HG02884 (cell line): ENCODE results near the gene GPR3.
"Not testable (repeated sequence)": the region's sequence is repeated elsewhere in the genome, so short reads cannot be mapped to it uniquely, and the experiment has no call there.

ENCODE experiments used
- ATAC-seq: cut with Tn5 transposase; IDR thresholded peaks from one replicate; pipeline ENCODE4 v1.9.1; 2021; ENCODE audit warnings: mild to moderate bottlenecking, moderate library complexity; ENCODE audit not compliant: unreplicated experiment

GPR3 gene

DNA sequence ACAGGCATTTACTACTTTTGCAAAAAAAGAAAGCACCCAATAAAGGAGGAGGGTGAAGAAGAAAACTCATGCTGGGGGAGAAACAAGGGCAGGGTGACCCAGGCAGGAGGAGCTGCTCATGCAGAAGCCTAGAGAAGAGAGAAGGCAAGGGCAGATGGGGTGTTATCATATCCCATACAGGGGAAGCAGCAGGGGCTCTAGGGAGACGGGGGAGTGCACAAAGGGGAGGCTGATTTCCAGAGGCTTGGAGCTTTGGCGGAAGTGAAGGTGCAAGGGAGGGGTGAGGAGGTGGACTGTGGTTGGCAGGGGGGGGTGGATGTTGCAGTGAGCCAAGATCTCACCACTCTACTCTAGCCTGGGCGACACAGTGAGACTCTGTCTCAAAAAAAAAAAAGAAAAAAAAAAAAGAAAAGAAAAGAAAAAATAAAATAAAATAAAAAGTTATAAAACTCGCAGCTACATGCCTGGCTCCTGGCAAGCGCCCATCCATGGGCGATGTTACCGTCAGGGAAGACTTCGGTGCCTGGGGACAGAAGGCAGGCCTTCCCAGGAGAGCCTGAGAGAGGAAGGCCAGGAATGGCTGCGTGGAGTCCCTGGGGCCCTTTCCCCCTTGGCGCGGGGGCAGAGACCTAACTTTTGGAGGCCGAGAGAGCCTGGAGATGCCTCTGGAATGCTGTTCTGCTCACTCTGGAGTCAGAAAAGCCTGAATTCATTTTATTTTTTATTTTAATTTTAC, 14.5 kb upstream of the GPR3 start:
- no peak for ATAC-seq

DNA sequence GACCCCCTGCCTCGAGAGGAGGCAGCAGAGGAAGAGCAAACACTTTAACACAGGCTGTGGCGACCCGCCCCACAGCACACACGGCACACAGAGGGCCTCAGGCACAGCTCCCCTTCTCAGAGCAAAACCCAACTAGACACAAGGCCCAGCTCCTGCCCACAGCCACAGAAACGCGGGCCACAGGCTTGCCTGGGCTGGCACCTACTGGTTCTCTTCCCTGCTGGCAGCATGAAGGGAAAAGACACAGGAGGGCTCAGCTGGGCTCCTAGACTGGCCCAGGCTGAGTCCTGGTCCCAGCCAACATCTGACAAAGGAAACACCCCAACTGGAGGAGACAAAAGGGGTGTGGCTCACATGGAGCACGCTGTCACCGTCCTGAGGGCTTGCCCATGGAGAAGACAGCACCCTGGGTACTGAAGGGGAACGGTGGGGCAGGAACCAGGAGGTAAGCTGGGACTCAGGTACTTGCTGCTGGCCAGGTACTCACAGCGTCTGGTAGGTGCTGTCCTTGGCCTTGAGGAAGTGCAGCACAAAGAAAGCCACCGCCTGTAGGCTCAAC, 12.8 kb upstream of the GPR3 start:
- no peak for ATAC-seq

GRCh38 chr1:27380224-27380623, 12.2 kb upstream of the GPR3 start:
- no peak for ATAC-seq

DNA sequence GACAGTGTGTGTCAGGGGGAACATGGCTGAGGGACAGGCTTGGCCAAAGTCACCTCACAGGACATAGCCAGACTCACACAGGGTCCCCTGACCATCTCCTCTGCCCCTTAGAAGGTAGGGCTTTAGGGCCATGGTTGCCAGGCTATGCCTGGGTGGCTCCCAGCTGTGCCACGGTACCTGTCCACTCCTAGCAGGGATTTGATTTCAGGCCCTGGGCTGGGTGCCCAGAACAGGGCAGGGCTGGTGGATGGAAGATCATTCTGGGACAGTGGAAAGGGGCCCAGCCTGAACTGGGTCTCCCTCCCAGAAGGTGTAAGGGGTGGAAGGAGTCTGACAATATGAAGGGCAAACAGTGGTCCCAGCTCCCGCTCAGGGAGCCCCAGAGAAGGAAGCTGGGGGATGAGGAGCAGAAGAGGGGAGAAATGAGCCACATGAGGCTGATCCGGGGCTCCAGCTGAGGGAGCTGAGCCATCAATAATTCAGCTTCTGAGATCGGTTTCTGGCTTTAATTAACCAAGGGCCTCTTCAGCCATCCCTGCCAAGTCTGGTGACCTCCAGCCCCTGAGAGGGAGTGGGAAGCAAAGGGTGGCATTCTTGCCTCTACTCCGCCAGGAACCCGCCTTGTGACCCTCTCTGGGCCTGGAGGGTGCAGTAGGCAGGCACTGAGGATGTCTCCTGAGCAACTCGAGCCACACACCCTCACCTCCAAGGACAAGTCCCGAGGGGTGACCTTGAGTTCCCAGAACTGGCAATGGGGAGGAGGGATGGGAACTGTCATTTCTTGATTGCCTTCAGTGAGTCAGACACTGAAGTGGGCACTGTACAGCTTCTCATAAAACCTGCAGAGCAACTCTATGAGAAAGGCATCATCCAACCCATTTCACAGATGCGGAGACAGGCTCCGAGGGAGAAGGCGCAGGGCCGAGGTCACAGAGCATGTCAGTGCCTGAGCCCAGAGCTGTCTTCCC, 11.4 kb upstream of the GPR3 start:
- ATAC-seq: no peak

- ATAC-seq: no peak
Observed at GRCh38 chr1:27381969-27382762, 10.3 kb upstream of the GPR3 start.

DNA sequence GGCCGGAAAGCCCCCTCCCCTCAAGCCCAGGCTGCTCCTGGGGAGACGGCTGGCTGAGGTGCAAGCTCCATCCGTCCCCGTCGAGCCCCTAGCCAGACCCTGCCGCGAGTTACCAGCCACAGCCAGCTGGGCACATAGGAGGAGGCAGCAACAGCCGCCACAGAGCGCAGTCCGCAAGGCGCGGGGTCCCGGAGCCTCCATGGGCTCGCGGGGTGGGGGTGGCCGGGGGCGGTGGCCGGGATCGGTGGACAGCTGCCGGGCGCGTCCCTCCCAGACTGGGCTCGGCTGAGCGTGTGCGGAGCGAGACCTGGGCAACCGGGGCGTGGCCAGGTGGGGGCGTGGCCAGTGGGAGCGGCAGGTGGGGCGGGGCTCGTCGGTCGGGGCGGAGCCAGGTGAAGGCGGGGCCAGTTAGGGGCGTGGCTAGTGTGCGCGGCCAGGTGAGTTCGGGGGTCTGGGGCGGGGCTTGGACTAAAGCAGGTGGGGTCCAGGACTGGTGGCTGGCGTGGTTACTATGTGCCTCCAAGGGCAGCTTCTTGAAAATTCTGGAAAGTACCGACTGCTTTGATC, 9.3 kb upstream of the GPR3 start, which contains the start of gene CD164L2:
CD164L2 (minus strand) TSS at position 295 of the 567 bp plus-strand sequence; CDS start at position 201, 94 bp downstream.
- ATAC-seq: no peak

GRCh38 chr1:27383661-27384060, 8.8 kb upstream of the GPR3 start:
- no peak for ATAC-seq

DNA sequence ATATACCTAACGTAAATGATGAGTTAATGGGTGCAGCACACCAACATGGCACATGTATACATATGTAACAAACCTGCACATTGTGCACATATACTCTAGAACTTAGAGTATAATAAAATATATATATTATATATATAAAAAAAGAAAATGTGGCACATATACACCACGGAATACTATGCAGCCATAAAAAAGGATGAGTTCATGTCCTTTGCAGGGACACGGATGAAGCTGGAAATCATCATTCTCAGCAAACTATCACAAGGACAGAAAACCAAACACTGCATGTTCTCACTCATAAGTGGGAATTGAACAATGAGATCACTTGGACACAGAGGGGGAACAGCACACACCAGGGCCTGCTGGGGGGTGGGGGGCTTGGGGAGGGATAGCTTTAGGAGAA, 7.6 kb upstream of the GPR3 start:
- ATAC-seq: not testable (repeated sequence)

DNA sequence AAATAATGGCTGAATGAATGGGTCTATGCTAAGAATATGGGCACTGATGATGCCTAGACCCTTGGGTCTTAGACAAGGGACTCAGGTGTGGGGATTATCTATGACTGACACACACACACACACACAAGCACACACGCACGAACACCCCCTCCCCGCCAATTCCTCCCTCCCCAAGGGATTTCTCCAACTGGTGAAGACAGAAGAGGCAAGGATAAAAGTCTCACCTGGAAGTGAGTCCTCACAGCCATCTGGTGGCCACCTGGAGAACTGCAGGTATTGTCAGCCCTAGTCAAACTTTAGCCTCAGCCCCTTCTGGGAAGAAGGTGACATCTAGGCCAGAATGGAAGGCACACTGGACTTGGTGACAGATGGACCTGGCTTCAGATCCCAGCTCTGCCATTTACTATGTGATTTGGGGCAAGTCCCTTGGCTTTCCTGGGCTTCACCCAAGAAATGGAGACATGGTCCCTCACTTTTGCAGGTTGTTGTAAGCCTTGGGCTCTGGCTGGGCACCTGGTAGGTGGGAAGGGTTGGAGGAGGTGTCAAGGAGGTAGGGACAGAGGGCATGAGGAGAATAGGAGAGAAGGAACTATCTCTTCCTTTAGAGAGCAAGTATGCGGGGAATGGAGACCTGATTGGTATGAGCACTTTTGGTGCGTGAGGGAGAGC, 4.0 kb upstream of the GPR3 start:
- no peak for ATAC-seq

GRCh38 chr1:27391511-27392095, 819 bp upstream of the GPR3 start:
- no peak for ATAC-seq

DNA sequence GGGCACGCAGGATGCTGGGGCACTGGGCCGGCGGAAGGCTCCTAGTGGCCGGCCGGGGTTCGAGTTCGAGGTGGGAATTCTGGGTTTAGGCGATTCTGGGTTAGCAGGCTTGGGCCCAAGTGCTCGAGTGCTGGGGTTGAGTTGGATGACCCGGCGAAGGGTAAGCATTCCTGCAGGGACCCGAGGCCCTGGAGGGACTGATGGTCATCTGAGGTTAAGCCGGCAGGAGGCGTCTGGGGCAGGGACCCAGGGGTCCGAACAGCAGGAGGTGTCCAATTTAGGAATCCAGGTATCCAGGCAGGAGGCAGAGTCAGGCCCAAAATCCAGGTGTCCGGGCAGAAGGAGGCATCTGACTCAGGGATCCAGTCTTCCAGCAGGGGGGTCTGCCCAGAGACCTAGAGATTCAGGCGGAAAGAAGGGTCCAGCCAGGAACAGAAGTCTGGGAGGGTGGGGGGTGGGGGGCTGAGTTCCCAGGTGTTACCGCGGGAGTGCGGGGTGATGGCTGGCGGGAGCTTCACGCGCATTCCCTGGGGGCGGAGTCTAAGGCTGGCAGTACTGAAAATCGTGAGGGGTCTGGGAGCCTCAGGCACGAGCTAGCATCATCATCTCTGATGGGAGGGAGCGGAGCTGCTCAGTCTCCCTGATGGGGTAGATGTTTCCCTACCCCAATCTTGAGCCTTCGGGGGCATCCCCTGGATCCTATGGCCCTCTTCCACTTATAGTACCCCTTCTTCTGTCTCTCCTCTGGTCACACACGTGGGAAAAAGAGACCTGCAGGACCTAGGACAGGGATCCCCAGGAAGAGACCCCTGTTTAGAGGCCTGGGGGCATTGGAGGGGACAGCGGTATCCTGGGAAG, 585 bp downstream of the GPR3 start:
- ATAC-seq: peak; percentile 12

DNA sequence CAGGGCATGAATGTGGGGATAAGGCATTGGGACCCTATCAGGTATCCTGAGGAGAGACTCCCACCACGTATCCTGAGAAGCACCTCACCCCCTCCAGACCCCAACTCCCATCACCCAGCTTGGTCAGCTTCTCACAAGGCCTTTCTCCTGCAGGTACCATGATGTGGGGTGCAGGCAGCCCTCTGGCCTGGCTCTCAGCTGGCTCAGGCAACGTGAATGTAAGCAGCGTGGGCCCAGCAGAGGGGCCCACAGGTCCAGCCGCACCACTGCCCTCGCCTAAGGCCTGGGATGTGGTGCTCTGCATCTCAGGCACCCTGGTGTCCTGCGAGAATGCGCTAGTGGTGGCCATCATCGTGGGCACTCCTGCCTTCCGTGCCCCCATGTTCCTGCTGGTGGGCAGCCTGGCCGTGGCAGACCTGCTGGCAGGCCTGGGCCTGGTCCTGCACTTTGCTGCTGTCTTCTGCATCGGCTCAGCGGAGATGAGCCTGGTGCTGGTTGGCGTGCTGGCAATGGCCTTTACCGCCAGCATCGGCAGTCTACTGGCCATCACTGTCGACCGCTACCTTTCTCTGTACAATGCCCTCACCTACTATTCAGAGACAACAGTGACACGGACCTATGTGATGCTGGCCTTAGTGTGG, 1.3 kb downstream of the GPR3 start:
- ATAC-seq: no peak

GRCh38 chr1:27394282-27394658, 1.8 kb downstream of the GPR3 start:
- ATAC-seq: no peak

DNA sequence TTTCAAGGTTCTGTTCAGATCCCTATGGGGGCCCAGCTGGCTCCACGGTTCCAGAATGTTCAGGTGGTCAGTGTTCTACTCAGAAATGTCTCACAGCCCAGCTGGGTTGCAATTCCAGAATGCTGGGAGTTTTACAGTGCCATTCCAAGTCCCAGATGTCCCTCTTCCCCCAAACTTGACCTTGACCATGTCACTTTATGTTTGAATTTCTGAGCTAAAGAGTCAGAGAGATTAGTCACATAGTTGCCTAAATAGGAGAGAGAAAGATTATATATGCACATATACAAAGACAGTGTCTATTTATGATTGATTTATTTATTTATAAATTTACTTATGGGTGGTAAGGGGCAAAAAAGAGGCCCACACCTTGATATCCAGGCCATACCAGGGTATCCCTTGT, 2.5 kb downstream of the GPR3 start:
- ATAC-seq: no peak

DNA sequence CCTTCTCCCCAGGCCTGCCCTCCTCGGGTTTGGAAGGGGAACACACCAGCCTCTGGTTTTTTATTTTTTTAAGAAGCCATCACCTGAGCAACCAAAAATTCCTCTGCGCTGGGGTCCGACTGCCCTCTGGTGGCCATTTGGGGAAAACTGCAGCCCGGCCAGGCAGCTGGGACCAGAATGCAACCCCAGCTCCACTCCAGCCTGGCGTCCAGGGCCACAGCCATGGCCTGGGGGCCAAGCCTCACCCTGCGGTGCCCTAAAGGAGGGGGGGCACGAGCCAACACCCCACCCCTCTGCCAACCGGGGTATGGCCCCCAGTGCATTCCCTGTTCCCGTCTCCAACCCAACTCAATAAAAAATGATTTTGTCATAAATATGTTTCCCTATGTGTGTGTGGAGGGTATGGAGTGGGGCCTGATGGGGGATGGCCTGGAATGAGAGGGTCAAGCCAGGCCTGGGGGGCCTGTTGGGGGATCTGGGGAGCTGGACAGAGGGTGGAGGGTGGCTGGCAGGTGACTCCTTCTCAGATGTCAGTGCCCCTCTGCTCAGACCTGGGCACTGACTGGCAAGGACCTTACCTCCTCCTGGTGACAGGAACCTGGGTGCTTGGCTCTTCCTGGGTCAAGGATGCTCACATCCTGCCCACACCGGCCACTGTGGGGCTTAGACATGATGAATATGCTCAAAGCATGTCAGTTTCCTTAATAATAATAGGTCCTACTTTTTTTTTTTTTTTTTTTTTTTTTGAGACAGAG, 3.2 kb downstream of the GPR3 start:
- ATAC-seq: no peak

- no peak for ATAC-seq
Observed at GRCh38 chr1:27397110-27397509, 4.7 kb downstream of the GPR3 start.

GRCh38 chr1:27397749-27398148, 5.3 kb downstream of the GPR3 start:
- ATAC-seq: no peak
